PC-3 (cell line): ENCODE data around the gene THOC1.

ENCODE experiments used
- EZH2 ChIP-seq: fragments of 300-600 bp; sonication (generic); IDR thresholded peaks from one replicate; pipeline ENCODE4 v1.6.1; 2017; ENCODE audit warnings: antibody characterized with exemption, mild to moderate bottlenecking, low read length; ENCODE audit not compliant: unreplicated experiment
- EZH2phosphoT487 ChIP-seq: fragments of 300-600 bp; sonication (generic); IDR thresholded peaks from 2 replicates; pipeline ENCODE4 v1.6.1; 2018; ENCODE audit warnings: mild to moderate bottlenecking, antibody characterized with exemption, low read length, borderline replicate concordance
- TF ChIP-seq, protein P1 (sequence below): fragments of 300-600 bp; sonication (generic); conservative IDR thresholded peaks from 2 replicates; pipeline ENCODE4 v1.5.1; 2017; ENCODE audit warnings: antibody characterized with exemption, low read depth, mild to moderate bottlenecking, low read length

DNA sequence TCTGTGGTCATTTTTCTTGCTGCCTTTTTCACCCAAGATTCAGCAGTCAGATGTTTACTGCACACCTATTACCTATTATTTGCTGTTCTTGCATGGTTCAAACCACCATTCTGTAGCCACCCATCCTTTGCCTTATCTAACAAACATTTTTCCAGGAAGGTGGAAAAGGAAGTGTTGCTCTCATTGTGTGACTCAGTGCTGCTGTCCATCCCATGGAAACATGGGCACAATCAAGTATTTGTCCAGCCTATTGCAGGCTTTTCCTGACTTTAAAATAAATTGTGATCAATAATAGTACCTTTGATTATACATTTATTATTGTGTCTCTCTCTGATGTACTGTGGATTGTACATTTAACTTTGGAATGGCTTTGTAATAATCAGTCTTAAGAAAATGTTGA lies 56.3 kb downstream of the THOC1 start:
- TF ChIP-seq, protein P1, sequence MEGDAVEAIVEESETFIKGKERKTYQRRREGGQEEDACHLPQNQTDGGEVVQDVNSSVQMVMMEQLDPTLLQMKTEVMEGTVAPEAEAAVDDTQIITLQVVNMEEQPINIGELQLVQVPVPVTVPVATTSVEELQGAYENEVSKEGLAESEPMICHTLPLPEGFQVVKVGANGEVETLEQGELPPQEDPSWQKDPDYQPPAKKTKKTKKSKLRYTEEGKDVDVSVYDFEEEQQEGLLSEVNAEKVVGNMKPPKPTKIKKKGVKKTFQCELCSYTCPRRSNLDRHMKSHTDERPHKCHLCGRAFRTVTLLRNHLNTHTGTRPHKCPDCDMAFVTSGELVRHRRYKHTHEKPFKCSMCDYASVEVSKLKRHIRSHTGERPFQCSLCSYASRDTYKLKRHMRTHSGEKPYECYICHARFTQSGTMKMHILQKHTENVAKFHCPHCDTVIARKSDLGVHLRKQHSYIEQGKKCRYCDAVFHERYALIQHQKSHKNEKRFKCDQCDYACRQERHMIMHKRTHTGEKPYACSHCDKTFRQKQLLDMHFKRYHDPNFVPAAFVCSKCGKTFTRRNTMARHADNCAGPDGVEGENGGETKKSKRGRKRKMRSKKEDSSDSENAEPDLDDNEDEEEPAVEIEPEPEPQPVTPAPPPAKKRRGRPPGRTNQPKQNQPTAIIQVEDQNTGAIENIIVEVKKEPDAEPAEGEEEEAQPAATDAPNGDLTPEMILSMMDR = no peak
- no peak for TF ChIP-seq EZH2
- no peak for TF ChIP-seq EZH2phosphoT487
